Stimulated activated CD8-positive, alpha-beta memory T cell treated with anti-CD3 and anti-CD28 coated beads, Interleukin-15, amount 100 ng/mL, for 24 hours (primary cell): ENCODE results near the gene ZFYVE19.
A peak's percentile ranks its signal among the peaks of the same experiment; 100 is the strongest.

Experiments used
- DNase-seq: peaks from one replicate; pipeline ENCODE4 v3.0.0-alpha.2; 2020; ENCODE audit warnings: low read depth

ZFYVE19 gene

GRCh38 chr15:40775740-40776536 is 31.0 kb upstream of the ZFYVE19 start:
- no peak for DNase-seq

GRCh38 chr15:40776537-40777141 is 30.2 kb upstream of the ZFYVE19 start:
- no peak for DNase-seq

DNA sequence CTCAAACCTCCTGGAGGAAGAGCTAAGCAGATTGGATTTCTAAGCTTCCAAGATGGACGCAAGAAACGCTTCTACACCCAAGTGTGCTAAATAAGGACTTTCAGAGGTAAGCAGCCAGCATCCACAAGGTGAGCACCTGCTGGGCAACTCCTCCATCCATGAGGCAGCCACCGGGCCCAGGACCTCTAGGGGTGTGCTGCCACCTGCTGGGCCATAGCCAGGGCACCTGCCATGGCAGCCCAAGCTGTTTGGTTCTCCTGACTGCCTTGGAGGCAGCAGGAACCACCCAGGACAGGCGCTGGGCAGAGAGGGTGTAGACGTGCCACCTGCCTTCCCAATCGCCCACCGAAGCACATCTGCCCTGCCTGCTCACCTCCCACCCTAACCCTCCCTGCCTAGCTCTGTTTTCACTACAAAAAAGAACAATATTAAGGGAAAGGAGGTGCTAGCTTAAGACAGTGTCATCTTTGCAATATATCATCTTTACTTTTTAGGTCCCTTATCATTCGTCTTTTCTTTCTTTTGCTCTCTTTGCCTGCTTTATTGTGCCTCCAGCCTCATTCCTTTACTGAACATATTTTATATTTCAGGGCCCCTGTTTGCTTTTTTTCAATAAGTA is 24.2 kb upstream of the ZFYVE19 start:
- DNase-seq: peak; percentile 52

DNA sequence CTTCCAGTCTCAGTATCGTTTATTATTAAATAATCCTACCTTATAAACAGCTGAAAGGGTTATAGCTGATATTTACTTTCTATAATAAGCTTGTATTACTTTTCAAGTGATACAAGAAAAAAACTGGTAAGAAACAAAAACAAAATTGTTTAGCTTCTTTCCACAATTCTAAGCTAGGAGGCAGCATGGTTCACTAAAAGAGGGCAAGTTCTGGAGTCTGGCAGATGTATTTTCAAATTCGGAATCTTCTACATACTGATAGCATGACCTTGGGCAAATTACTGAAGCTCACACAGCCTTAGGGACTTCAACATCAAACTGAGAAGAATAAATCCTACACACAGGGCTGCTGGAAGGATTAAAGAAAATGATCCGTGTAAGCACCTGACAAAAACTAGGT is 21.7 kb upstream of the ZFYVE19 start:
- no peak for DNase-seq

DNA sequence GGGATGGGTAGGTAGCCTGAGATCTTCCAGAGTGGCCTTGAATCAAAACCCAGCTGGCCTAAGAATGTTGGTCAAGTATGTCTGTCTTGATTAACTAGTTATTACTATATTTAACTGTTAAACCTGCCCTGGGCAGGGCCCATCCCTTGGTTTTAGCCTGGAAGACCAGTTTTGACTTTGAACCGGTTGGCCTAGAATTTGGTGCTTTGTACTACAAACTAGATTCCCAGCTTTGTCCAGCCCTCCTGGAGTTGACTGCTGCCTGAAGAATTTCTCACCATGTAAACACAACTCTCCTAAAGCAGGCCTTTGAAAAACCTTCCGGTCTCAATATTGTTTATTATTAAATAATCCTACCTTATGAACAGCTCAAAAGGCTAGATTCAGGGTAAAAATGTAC is 21.1 kb upstream of the ZFYVE19 start:
- DNase-seq: no peak

DNA sequence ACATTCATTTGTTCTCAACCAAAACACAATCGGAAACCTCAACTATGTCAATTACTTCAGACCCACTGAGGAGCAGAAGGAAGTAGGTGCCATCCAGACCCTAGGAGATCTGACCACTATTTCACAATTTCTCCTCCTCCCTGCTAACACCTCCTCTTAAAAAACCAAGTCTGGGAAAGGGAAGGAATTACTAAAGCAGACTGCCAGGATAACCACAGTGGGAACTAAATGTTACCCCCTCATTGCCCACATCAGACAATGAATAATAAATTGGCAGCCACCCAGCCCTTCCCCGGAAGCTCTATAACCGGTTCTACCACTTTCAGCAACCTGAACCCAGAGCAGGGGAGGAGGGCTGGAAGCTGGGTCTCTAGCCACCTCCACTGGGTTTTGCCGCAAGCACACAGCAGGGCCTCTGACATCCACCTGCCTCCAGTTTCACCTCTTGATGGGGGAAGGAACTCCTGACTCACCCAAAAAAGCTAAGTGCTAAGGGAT is 19.5 kb upstream of the ZFYVE19 start:
- no peak for DNase-seq

DNA sequence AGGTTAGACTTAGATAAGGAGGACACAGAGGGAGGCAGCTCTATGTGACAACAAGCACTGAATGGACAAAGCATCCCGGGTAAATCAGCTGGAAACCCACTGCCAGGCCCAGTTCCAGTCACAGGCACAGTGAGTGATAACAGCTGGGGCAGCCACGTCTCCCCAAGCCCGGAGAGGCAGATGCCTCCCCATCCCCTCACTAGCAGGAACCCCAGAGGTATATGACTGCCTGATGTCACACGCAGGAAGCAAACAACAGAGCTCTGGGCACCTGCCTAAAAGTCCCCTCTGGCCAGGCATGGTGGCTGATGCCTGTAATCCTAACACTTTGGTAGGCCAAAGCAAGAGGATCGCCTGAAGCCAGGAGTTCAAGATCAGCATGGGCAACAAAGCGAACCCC is 18.9 kb upstream of the ZFYVE19 start:
- DNase-seq: no peak

- no peak for DNase-seq
Observed at GRCh38 chr15:40789119-40789518, 17.8 kb upstream of the ZFYVE19 start.

DNA sequence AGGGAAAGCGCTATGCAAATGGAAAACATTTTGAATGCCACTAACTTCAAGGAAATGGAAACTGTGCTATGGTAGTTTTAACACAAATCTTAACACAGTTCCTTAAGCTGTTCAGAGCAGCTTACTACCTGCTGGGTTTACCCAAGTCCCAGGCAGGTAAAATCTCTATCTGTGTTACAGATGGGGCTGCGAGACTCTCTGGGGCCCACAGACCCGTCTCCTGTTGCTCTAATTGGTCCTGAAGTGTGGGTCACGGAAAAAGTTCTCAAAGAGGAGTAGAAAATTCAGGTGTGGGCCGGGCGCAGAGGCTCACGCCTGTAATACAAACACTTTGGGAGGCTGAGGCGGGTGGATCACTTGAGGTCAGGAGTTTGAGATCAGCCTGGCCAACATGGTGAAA is 16.9 kb upstream of the ZFYVE19 start:
- DNase-seq: no peak

DNA sequence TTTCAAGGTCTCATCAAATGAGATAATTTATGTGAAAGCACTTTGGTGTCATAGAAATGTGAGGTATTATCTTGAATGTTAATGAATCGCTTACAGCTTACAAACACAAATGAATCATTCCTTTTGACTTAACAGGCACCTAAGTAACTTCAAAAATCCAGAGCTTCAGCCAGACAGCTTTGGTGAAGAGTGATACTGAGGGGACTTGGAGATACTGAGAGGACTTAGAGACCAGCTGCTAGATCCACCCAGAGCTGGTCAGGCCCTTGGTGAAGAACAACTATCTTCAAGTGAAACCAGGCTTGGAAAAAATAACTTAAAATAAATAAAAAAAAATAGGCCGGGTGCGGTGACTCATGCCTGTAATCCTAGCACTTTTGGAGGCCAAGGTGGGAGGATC is 16.2 kb upstream of the ZFYVE19 start:
- no peak for DNase-seq

GRCh38 chr15:40792394-40792793 is 14.5 kb upstream of the ZFYVE19 start:
- DNase-seq: no peak

- no peak for DNase-seq
Observed at GRCh38 chr15:40793216-40793989, 13.5 kb upstream of the ZFYVE19 start.

- DNase-seq: no peak
Observed at GRCh38 chr15:40796041-40796440, 10.8 kb upstream of the ZFYVE19 start.

DNA sequence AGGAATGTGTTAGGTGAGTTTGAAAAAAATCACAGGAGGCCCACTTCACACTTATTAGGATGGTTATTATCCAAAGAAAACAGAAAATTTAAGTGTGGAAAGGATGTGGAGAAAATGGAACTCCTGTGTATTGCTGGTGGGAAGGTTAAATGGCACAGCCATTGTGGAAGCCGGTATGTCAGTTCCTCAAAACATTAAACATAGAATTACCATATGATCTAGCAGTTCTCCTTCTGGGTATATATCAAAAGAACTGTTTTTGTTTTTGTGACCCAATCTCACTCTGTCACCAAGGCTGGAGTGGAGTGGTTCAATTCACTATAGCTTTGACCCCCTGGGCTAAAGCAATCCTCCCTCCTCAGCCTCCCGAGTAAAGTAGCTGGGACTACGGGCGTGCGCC is 10.4 kb upstream of the ZFYVE19 start:
- DNase-seq: no peak

GRCh38 chr15:40799523-40799922 is 7.4 kb upstream of the ZFYVE19 start:
- no peak for DNase-seq

DNA sequence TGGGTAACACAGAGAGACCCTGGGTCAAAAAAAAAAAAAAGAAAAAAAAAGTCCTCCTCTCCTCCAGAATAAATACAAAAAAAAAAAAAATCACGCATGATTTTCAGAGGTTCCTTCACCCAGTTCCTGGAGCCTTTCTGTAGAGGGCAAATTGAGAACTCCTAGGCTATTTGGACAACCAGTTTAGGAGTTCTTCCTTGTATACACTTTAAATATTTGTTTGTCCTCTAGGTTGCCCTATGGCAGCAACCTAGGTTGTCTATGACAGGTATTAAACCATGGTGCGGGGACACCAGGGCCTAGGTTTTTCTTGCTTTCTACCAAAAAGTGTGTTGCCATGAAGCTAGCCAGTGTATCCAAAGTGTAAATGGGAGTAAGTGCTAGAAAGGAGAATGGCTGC is 3.8 kb upstream of the ZFYVE19 start:
- DNase-seq: no peak

DNA sequence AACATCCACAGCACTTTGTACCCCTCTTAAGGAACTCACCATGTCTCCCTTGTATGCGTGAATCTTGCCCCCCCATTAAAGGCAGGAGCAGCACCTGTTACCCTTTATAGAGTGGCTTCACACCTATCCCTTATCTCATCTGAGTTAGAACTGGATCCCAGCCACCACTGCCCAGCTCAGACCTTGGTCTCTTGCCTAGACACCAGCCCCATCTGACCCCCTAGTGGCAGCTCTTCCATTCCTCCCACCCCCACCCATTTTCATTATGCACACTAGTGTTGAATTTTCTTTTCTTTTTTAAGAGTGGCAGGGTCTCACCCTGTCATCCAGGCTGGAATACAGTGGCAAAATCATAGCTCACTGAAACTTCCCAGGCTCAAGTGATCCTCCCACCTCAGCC is 3.2 kb upstream of the ZFYVE19 start:
- DNase-seq: no peak

- no peak for DNase-seq
Observed at GRCh38 chr15:40806672-40807027, 239 bp upstream of the ZFYVE19 start.

DNA sequence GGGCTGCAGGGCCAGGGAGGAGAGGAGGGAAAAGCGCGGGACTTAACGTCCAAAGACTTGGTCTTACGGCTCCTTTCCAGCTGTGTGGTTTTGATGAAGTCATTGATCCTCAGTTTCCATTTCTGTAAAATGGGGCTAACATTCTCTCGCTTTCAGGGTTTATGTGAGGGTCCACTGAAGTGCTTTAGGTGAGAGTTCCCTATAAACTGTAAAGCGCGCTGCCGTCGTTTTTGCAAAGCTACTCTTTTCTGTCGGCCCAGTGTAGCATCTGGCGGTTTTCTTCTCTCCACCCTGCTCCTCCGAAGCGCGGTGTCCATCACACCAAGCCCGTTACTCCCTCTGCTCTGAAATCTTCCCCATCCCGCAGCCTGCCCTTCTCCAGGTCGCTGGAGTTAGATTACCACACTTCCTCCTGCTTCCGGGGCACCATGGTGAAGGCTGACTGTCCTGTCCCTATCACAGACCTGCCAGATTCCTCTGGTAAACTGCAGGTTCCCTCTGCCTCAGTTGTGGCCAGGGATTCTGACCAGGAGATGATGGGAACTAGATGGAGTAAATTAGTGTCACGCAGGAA is 1.1 kb downstream of the ZFYVE19 start:
- no peak for DNase-seq

DNA sequence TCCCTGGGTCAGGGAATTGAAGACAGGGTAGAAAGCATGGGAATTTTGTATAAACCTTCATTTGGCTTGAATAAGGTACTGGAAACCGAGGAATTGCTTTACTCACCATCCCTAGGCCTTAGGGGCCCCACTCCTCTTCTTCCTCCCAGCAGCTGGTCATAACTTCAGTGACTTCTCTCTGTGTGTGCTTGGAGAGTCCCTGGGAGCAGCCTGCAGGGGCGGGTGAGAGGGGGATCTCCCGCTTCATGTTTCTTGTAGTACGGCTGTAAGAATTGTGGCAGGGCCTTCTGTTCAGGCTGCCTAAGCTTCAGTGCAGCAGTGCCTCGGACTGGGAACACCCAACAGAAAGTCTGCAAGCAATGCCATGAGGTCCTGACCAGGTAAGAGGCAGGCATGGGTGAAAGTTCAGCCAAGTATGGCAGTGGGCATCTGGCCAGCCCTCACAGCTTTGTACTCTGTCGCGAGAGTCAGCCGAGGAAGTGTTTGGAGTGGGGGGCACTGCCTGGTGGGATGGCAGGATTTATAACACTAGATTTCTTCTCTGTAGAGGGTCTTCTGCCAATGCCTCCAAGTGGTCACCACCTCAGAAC is 2.1 kb downstream of the ZFYVE19 start:
- DNase-seq: no peak

DNA sequence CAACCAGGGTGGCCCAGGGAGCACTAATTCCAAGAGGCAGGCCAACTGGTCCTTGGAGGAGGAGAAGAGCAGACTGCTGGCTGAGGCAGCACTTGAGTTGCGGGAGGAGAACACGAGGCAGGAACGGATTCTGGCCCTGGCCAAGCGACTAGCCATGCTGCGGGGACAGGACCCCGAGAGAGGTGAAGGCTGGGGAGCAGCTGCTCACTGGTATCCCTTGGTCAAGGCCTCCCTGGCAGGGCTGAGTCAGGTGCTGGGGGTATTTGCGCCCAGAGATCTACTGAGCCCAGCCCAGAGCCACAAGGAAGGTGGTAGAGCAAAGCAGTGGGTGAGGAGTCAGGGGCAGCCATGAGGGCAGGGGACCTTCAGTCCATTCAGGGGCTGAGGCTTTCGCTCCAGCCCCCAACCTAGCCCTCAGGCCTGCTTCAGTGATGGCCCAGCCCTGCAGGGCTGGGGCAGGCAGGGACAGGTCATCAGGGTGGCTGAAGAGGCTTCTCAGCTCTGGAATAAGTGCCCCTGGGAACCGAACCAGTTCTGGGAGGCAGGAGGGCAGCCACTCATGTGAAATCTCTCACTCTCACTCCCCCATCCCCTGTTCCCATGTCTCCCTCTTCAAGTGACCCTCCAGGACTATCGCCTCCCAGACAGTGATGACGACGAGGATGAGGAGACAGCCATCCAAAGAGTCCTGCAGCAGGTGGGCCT is 6.0 kb downstream of the ZFYVE19 start:
- DNase-seq: no peak
